Measurements from ENCODE around the gene MRLN. TPM values are rescaled to one million over a fixed set of nuclear protein-coding genes. Genes with fewer than 3 reads are reported as not detected.
"Not testable (repeated sequence)": the region's sequence is repeated elsewhere in the genome, so short reads cannot be mapped to it uniquely, and the experiment has no call there.

MRLN gene
- total RNA-seq, 2 donors from 2014 or later: not detected

DNA sequence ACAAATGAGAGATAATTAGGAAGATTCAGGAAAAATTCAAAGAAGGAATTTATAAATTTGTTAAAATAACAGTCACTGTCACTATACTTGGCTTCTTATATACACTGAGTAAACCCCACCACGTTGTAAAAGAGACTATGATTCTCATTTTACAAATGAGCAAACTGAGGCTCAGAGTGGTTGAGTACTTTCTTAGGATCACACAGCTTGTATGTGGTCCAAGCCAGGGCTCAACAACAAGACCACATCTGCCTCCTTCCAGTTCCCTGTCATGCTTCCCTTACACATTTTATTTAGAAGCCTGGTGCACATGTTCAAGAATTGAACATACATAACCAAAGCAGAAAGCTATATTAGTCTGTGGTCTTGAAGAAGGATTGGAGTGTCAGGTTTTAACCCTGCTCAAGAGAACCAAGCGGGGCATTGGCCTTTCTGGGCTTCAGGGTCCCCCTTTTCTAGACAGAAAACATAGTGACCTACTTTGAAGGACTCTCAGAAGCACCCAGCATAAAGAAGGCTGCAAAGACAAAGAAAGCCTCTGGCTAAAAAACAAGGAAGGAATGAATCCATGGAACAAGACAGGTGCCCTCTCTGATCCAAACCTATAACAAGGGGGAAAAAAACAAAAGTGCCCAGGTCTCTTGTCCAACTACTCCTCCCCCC lies 846 bp downstream of the MRLN start:
- Histone ChIP-seq H3K27ac (no peak overlapping the region), H3K36me3 (no peaks in the 10 kb centered on the region), H3K27me3 (no peaks in the 10 kb centered on the region), H3K4me1 (no peaks in the 10 kb centered on the region), H3K9ac (ENCODE audit: low read depth in 2 of 2, low read length in 2 of 2) (no peak overlapping the region), H3K4me3 (no peak overlapping the region), H3K9me3 (no peaks in the 10 kb centered on the region)
- no peak for DNase-seq
- TF ChIP-seq CTCF (IDR thresholded peaks at IDR 0.05): no peak
- intact Hi-C loops (cut with DNase I): no loop called here

DNA sequence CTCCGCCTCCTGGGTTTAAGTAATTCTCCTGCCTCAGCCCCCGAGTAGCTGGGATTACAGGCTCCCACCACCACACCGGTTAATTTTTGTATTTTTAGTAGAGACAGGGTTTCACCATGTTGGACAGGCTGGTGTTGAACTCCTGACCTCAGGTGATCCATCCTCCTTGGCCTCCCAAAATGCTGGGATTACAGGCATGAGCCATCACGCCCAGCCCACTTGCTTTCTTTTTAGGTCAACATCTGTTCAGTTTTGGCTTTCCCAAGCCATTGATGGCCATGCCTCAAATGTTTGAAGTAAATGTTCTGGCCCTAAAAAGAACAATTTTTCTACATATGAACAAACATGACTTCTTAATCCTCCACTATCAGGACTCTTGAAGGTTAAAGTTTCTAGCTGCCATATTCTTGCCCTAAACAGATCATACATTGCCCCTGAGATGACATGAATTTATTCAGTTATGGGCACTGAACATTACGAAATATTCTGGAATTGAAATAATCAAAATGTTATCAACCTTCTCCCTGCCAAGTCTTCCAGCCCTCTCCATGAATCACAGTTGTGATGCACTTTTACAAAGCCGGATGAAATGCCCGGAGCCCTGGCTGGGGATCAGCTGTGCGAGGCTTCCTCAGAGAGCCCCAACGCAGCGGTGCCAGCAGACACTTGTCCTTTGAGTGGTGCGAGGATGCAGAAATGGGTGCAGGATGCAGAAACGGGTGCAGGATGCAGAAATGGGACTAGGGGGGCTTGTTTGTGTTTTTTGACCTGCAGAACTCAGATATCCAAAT lies 2.9 kb downstream of the MRLN start:
- DNase-seq: no peak
- Histone ChIP-seq H3K27ac (no peak overlapping the region), H3K4me1 (no peaks in the 10 kb centered on the region), H3K36me3 (no peaks in the 10 kb centered on the region), H3K9ac (ENCODE audit: low read depth in 2 of 2, low read length in 2 of 2) (no peak overlapping the region), H3K4me3 (no peak overlapping the region), H3K27me3 (no peaks in the 10 kb centered on the region), H3K9me3 (no peaks in the 10 kb centered on the region)
- intact Hi-C loops (cut with DNase I): no loop called here
- TF ChIP-seq CTCF (IDR thresholded peaks at IDR 0.05): no peak

- intact Hi-C loops (cut with DNase I): no loop called here
- DNase-seq: peak; percentile 37
- H3K9ac ChIP-seq (ENCODE audit: low read depth in 2 of 2, low read length in 2 of 2): no peak overlapping the region
These were observed 4.4 kb downstream of the MRLN start for GRCh38 chr10:59748834-59749233.

GRCh38 chr10:59745163-59745650 lies 8.0 kb downstream of the MRLN start:
- Histone ChIP-seq H3K36me3 (no peaks in the 10 kb centered on the region), H3K4me3 (no peak overlapping the region), H3K4me1 (no peaks in the 10 kb centered on the region), H3K9ac (ENCODE audit: low read depth in 2 of 2, low read length in 2 of 2) (no peak overlapping the region), H3K9me3 (no peaks in the 10 kb centered on the region), H3K27me3 (no peaks in the 10 kb centered on the region), H3K27ac (no peak overlapping the region)
- DNase-seq: no peak
- TF ChIP-seq CTCF (IDR thresholded peaks at IDR 0.05): no peak
- intact Hi-C loops (cut with DNase I): no loop called here

More at GRCh38 chr10:59748834-59749233, 4.4 kb downstream of the MRLN start:
- Histone ChIP-seq H3K4me1 (no peaks in the 10 kb centered on the region), H3K9me3 (no peaks in the 10 kb centered on the region), H3K4me3 (no peak overlapping the region), H3K36me3 (no peaks in the 10 kb centered on the region), H3K27me3 (no peaks in the 10 kb centered on the region), H3K27ac (no peak overlapping the region)
- no peak for TF ChIP-seq CTCF (IDR thresholded peaks at IDR 0.05)

GRCh38 chr10:59744762-59745161 lies 8.5 kb downstream of the MRLN start:
- DNase-seq; H3K27me3 ChIP-seq; H3K27ac ChIP-seq; H3K4me3 ChIP-seq; H3K4me1 ChIP-seq; H3K9me3 ChIP-seq; H3K36me3 ChIP-seq; H3K9ac ChIP-seq (ENCODE audit: low read depth in 2 of 2, low read length in 2 of 2); intact Hi-C loops (cut with DNase I): not testable (repeated sequence)

DNA sequence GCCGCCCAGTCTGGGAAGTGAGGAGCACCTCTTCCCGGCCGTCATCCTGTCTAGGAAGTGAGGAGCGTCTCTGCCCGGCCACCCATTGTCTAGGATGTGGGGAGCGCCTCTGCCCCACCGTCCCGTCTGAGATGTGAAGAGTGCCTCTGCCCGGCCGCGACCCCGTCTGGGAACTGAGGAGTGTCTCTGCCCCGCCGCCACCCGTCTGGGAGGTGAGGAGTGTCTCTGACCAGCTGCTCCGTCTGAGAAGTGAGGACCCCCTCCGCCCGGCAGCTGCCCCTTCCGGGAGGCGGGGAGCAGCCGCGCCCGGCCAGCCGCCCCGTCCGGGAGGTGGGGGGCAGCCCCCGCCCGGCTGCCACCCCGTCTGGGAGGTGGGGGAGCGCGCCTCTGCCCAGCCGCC lies 9.1 kb downstream of the MRLN start:
- H3K27ac ChIP-seq; H3K9ac ChIP-seq (ENCODE audit: low read depth in 2 of 2, low read length in 2 of 2); H3K36me3 ChIP-seq; H3K4me3 ChIP-seq; intact Hi-C loops (cut with DNase I); H3K9me3 ChIP-seq; H3K4me1 ChIP-seq; H3K27me3 ChIP-seq; DNase-seq: not testable (repeated sequence)
